HepG2 (cell line): ENCODE measurements around the gene QRFPR.

ENCODE experiments used
- TBP ChIP-seq: sonication (generic); formaldehyde crosslinking; IDR thresholded peaks from 2 replicates; pipeline ENCODE4 v1.5.0; 2020; ENCODE audit warnings: missing genetic modification reagents
- ZNF138 ChIP-seq: sonication (generic); formaldehyde crosslinking; IDR thresholded peaks from 2 replicates; pipeline ENCODE4 v1.5.0; 2020; ENCODE audit warnings: mild to moderate bottlenecking, low read depth, missing genetic modification reagents
- ZNF264 ChIP-seq: sonication (generic); formaldehyde crosslinking; IDR thresholded peaks from 2 replicates; pipeline ENCODE4 v1.4.0; 2020; ENCODE audit warnings: missing genetic modification reagents

GRCh38 chr4:121316091-121316490 lies 64.7 kb downstream of the QRFPR start:
- TF ChIP-seq ZNF138 (CRISPR knock-in tag) (no peak), ZNF264 (CRISPR knock-in tag) (no peak), TBP (CRISPR knock-in tag) (no peak)
